Measurements from ENCODE around the gene SLC2A5. TPM values are rescaled to one million over a fixed set of nuclear protein-coding genes. Genes with fewer than 3 reads are reported as not detected.

Gene SLC2A5
- total and polyA plus RNA-seq, 9 of the 15 experiments (the other 6 are each of a cell fraction or from before 2014, with no cell fraction given), result 0.08 TPM; not detected in 8

DNA sequence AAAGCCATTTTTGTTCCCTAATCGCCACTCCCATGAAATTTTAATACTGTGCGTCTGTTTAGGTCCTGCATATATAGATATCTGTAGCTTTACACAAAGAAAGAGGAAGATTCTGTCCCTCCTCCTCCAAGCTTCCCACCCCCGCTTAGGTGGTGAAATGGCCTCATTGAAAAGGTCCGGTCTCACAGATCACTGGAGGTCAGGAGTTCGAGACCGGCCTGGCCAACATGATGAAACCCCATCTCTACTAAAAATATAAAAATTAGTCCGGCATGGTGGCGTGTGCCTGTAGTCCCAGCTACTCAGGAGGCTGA is 64.1 kb downstream of the SLC2A5 start:
- 12% methylated on average over 8 of the region's 8 CpGs for WGBS (ENCODE audit: insufficient coverage, low coverage, missing lambda C conversion rate)
- in situ Hi-C loops (cut with MboI) (no loop called here), intact Hi-C loops (cut with micrococcal nuclease) (loop anchor here (1.0 to 5.0 kb wide), 2 partner anchors 87 to 192 kb away; no protein-coding TSS in a partner anchor)
- Histone ChIP-seq H3K9me1 (ENCODE audit: control insufficient read depth, insufficient read depth, low read length) (no peaks in the 10 kb centered on the region), H3K4me2 (ENCODE audit: insufficient read depth, low read length) (no peak overlapping the region), H3K9ac (ENCODE audit: insufficient read depth in 1 of 2, low read depth in 2 of 2, low read length in 2 of 2) (no peak overlapping the region), H3K27ac (ENCODE audit: extremely low read depth, low read depth, low read length) (no peak overlapping the region), H3K79me2 (ENCODE audit: control insufficient read depth, insufficient read depth, low read length) (no peaks in the 10 kb centered on the region), H4K20me1 (replicated peaks; ENCODE audit: control insufficient read depth, insufficient read depth, low read length) (peaks cover 10% of the 10 kb centered on the region), H3K9me3 (replicated peaks; ENCODE audit: control insufficient read depth, insufficient read depth, low read depth, low read length) (no peaks in the 10 kb centered on the region), H3K4me3 (no peak overlapping the region), H3K36me3 (ENCODE audit: control insufficient read depth, insufficient read depth, low read length) (no peaks in the 10 kb centered on the region), H3K27me3 (ENCODE audit: control insufficient read depth in 2 of 2, insufficient read depth in 2 of 2, low read length in 2 of 2) (peaks cover 47 to 84% of the 10 kb centered on the region in 2 experiments), H2AFZ (ENCODE audit: low read depth, low read length) (no peak overlapping the region), H3K4me1 (replicated peaks in 1 of 2; ENCODE audit: control insufficient read depth in 2 of 2, insufficient read depth in 2 of 2, low read length in 2 of 2) (peaks cover 0 to 6% of the 10 kb centered on the region in 2 experiments; a peak in 2 of 5 replicates)
- no peak; the same call in 2 of the 3 replicates for ATAC-seq
- no TSS peak for BruUV-seq (replicated peaks)
- POLR2A ChIA-PET, result interaction anchor here (0.6 to 1.3 kb wide), 11 partner anchors 9 to 600 kb away, joined by 3 to 9 read pairs (median 4); no protein-coding TSS in a partner anchor
- CTCF ChIA-PET (ENCODE audit: low intra/inter-chr PET ratio), result interaction anchor here (0.6 to 2.3 kb wide), 7 partner anchors 9 to 759 kb away, joined by 3 to 20 read pairs (median 8); no protein-coding TSS in a partner anchor
- no peak for DNase-seq (ENCODE audit: extremely low read depth in 1 of 4, low spot score in 3 of 4)
- FAIRE-seq, result no peak
- TF ChIP-seq ZNF3 (CRISPR knock-in tag; IDR thresholded peaks at IDR 0.05) (no peak), NR4A1 (CRISPR knock-in tag; IDR thresholded peaks at IDR 0.05) (no peak), NR4A1 (tag; IDR thresholded peaks at IDR 0.05) (no peak), HSF4 (CRISPR knock-in tag; IDR thresholded peaks at IDR 0.05; ENCODE audit: borderline replicate concordance) (no peak), EGR1 (conservative IDR thresholded peaks at IDR 0.05) (0 out of 2 replicates have a peak, but pooled peaks have one; percentile 3), NR2C1 (IDR thresholded peaks at IDR 0.05) (no peak), NR2C1 (tag; IDR thresholded peaks at IDR 0.05) (no peak), ETV1 (tag; conservative IDR thresholded peaks at IDR 0.05; ENCODE audit: low read depth) (no peak), ZBTB17 (CRISPR knock-in tag; IDR thresholded peaks at IDR 0.05) (no peak), ZNF24 (IDR thresholded peaks at IDR 0.05) (no peak), SMAD3 (CRISPR knock-in tag; conservative IDR thresholded peaks at IDR 0.05) (0 out of 2 replicates have a peak, but pooled peaks have one; percentile 42), SMARCA5 (IDR thresholded peaks at IDR 0.05) (no peak), EZH2 (IDR thresholded peaks at IDR 0.05; ENCODE audit: borderline replicate concordance, low read depth, low read length) (0 out of 2 replicates have a peak, but pooled peaks have one; percentile 5), BRF2 (IDR thresholded peaks at IDR 0.05; ENCODE audit: borderline replicate concordance, insufficient read depth, insufficient read length) (no peak), ZNF395 (CRISPR knock-in tag; IDR thresholded peaks at IDR 0.05) (no peak), GABPA (tag; conservative IDR thresholded peaks at IDR 0.05; ENCODE audit: low read depth) (no peak), NR2F6 (CRISPR knock-in tag; IDR thresholded peaks at IDR 0.05) (no peak), ZNF121 (CRISPR knock-in tag; conservative IDR thresholded peaks at IDR 0.05) (no peak)
- TF ChIP-seq, protein P1, sequence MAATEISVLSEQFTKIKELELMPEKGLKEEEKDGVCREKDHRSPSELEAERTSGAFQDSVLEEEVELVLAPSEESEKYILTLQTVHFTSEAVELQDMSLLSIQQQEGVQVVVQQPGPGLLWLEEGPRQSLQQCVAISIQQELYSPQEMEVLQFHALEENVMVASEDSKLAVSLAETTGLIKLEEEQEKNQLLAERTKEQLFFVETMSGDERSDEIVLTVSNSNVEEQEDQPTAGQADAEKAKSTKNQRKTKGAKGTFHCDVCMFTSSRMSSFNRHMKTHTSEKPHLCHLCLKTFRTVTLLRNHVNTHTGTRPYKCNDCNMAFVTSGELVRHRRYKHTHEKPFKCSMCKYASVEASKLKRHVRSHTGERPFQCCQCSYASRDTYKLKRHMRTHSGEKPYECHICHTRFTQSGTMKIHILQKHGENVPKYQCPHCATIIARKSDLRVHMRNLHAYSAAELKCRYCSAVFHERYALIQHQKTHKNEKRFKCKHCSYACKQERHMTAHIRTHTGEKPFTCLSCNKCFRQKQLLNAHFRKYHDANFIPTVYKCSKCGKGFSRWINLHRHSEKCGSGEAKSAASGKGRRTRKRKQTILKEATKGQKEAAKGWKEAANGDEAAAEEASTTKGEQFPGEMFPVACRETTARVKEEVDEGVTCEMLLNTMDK (IDR thresholded peaks at IDR 0.05; ENCODE audit: borderline replicate concordance, insufficient read depth, low read depth, low read length, poor library complexity, severe bottlenecking), result no peak
